ENCODE data around the gene STXBP2. TPM values are rescaled to one million over a fixed set of nuclear protein-coding genes. Genes with fewer than 3 reads are reported as not detected.

The STXBP2 gene
- total RNA-seq, 1 donor from 2014 or later: 32.8 TPM

- Mint-ChIP-seq H3K4me3 (ENCODE audit: unreplicated experiment) (no peak overlapping the region), H3K9me3 (ENCODE audit: unreplicated experiment) (no peaks in the 10 kb centered on the region), H3K36me3 (ENCODE audit: unreplicated experiment) (no peaks in the 10 kb centered on the region), H3K4me1 (ENCODE audit: low read depth, unreplicated experiment) (peaks cover 6% of the 10 kb centered on the region), H3K27me3 (ENCODE audit: unreplicated experiment) (peaks cover 4% of the 10 kb centered on the region), H3K27ac (ENCODE audit: unreplicated experiment) (no peak overlapping the region)
- DNase-seq: no peak
- no peak for TF ChIP-seq CTCF (IDR thresholded peaks at IDR 0.05; ENCODE audit: partially characterized antibody, unreplicated experiment)
Observed at GRCh38 chr19:7645163-7645562, 8.3 kb downstream of the STXBP2 start.

DNA sequence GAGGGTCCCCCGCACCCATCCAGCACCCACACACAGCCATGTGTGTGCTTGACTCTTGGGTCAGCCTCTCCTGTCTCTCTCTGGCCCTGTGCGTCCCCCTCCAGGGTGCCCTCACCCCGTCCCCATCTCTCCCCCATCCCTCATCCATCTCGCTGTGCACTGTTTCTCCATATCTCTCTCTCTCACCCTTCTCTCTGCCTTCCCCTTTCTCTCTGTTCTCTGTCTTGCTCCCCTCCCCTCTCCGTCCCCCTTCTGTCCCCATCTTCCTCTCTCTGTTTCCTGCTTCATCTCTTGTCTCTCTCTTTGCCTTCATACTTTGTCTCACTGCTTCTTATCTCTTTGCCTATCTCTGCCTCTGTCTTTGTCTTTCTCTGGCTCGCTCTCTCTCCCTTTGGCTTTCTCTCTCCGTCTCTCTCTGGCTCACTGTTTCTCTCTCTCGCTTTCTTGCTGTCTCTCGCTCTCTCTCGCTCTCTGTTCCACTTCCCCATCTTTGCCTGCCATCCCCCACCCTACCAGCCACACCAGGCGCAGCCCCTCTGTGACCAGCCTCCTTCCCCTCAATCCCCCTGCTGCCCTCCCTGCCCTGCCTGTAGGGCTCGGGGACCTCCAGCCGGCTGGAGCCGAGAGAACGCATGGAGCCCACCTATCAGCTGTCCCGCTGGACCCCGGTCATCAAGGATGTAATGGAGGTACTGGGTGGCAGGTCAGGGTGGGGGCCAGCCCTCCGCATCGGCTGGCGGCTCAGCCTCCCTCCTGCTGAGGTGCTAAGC, 8.9 kb downstream of the STXBP2 start:
- TF ChIP-seq CTCF (IDR thresholded peaks at IDR 0.05; ENCODE audit: partially characterized antibody, unreplicated experiment): no peak
- Mint-ChIP-seq H3K36me3 (ENCODE audit: unreplicated experiment) (no peaks in the 10 kb centered on the region), H3K4me1 (ENCODE audit: low read depth, unreplicated experiment) (peaks cover 2% of the 10 kb centered on the region), H3K9me3 (ENCODE audit: unreplicated experiment) (no peaks in the 10 kb centered on the region), H3K4me3 (ENCODE audit: unreplicated experiment) (no peak overlapping the region), H3K27me3 (ENCODE audit: unreplicated experiment) (peaks cover 5% of the 10 kb centered on the region), H3K27ac (ENCODE audit: unreplicated experiment) (no peak overlapping the region)
- DNase-seq: no peak

DNA sequence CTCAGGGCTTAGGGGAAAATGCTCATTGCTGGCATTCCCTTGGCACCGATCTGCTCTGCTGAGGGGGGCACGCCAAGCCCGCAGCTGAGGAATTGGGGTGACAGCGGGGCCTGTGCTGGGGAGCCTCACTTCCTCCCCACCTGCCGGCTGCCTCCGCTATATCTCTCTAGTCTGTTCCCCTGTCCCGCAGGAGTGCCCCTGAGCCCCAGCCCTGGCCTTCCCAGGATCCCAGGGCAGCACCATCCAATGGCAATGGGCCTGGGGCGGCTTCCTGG, 9.5 kb downstream of the STXBP2 start:
- H3K27ac Mint-ChIP-seq (ENCODE audit: unreplicated experiment): no peak overlapping the region
- no peak for DNase-seq
- H3K4me1 Mint-ChIP-seq (ENCODE audit: low read depth, unreplicated experiment): peaks cover 2% of the 10 kb centered on the region
- H3K4me3 Mint-ChIP-seq (ENCODE audit: unreplicated experiment): no peak overlapping the region
- H3K27me3 Mint-ChIP-seq (ENCODE audit: unreplicated experiment): peaks cover 5% of the 10 kb centered on the region
- no peaks in the 10 kb centered on the region for H3K9me3 Mint-ChIP-seq (ENCODE audit: unreplicated experiment)
- H3K36me3 Mint-ChIP-seq (ENCODE audit: unreplicated experiment): no peaks in the 10 kb centered on the region
- TF ChIP-seq CTCF (IDR thresholded peaks at IDR 0.05; ENCODE audit: partially characterized antibody, unreplicated experiment): no peak

DNA sequence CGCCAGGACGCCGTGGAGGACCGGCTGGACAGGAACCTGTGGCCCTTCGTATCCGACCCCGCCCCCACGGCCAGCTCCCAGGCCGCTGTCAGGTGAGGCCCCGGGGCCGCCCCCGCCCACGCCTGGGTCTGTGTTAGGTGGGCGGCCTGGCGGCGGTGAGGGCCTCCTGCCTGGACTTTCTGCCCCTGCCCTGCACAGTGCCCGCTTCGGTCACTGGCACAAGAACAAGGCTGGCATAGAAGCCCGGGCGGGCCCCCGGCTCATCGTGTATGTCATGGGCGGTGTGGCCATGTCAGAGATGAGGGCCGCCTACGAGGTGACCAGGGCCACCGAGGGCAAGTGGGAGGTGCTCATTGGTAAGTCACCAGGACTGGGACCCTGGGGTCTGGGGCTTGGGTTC, 10.2 kb downstream of the STXBP2 start:
- no peak overlapping the region for H3K4me3 Mint-ChIP-seq (ENCODE audit: unreplicated experiment)
- no peaks in the 10 kb centered on the region for H3K36me3 Mint-ChIP-seq (ENCODE audit: unreplicated experiment)
- H3K9me3 Mint-ChIP-seq (ENCODE audit: unreplicated experiment): peaks cover 2% of the 10 kb centered on the region
- H3K27ac Mint-ChIP-seq (ENCODE audit: unreplicated experiment): no peak overlapping the region
- H3K27me3 Mint-ChIP-seq (ENCODE audit: unreplicated experiment): peaks cover 7% of the 10 kb centered on the region
- no peak for DNase-seq
- no peak for TF ChIP-seq CTCF (IDR thresholded peaks at IDR 0.05; ENCODE audit: partially characterized antibody, unreplicated experiment)
- peaks cover 3% of the 10 kb centered on the region for H3K4me1 Mint-ChIP-seq (ENCODE audit: low read depth, unreplicated experiment)

DNA sequence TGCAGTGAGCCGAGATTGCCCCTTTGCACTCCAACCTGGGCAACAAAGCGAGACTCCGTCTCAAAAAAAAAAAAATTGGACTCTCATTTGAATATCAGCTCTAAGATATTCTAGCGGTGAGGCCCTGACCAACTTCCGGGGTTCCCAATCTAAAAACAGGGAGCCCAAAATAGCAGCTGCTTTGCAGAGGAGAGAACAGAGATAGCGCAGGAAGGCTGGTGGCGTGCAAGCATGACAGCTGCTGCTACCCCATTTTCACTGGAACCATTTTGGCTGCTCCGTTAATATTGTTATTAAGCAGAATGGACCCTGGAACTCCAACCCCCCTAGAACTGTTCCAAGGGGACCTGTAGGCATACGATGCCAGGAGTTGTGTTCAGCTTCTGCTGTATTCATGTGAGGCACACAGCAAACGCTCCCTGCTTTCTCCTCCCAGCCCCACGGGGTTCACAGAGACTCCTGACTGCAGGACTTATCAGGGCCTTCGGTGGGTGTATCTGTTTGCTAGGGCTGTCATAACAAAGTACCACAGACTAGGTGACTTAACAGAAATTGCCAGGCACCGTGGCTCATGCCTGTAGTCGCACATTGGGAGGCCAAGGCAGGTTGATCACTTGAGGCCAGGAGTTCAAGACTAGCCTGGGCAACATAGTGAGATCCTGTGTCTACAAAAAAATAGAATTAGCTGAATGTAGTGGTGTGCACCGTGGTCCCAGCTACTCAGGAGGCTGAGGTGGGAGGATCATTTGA, 11.5 kb downstream of the STXBP2 start:
- peaks cover 4% of the 10 kb centered on the region for H3K36me3 Mint-ChIP-seq (ENCODE audit: unreplicated experiment)
- no peak for TF ChIP-seq CTCF (IDR thresholded peaks at IDR 0.05; ENCODE audit: partially characterized antibody, unreplicated experiment)
- H3K4me3 Mint-ChIP-seq (ENCODE audit: unreplicated experiment): no peak overlapping the region
- peaks cover 8% of the 10 kb centered on the region for H3K9me3 Mint-ChIP-seq (ENCODE audit: unreplicated experiment)
- H3K27ac Mint-ChIP-seq (ENCODE audit: unreplicated experiment): no peak overlapping the region
- H3K27me3 Mint-ChIP-seq (ENCODE audit: unreplicated experiment): peaks cover 14% of the 10 kb centered on the region
- peaks cover 9% of the 10 kb centered on the region for H3K4me1 Mint-ChIP-seq (ENCODE audit: low read depth, unreplicated experiment)
- DNase-seq: no peak

All from glutamatergic neuron (in vitro differentiated cells).